HG03342 (cell line): ENCODE results near the gene TRIP13.
"Not testable (repeated sequence)": the region's sequence is repeated elsewhere in the genome, so short reads cannot be mapped to it uniquely, and the experiment has no call there.

ENCODE experiments used
- ATAC-seq: cut with Tn5 transposase; IDR thresholded peaks from one replicate; pipeline ENCODE4 v1.9.1; 2021; ENCODE audit warnings: mild to moderate bottlenecking, moderate library complexity; ENCODE audit not compliant: unreplicated experiment

Gene TRIP13

DNA sequence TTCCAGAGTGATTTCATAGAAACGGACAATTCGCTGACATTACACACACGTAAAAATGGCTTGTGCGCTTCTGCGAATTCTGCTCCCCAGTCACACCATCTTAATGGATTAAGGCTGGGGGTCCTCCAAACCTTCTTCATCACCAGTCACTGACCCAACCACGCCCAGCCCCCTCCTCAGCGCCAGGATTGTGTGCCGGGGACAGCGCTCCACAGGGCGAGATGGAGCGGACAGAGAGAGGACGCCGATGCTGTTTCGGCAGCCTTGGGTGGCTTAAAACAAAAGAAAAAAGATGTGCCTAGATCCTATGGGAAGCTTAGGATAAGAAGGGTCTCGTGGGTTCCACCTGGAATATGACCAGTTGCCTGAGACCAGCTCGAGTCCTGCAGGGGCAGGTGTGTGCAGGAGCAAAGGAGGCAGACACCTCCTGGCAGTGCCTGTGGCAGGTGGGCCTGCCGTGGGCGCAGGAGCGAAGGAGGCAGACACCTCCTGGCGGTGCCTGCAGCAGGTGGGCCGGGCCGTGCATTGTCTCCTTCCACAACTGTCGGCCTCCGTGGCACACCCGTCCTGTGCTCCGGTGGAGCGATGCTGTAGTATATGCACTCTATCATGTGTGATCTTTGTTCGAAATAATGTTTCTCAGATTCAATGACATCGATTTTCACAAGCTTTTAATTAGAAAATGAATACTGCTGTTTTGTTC, 20.9 kb upstream of the TRIP13 start:
- ATAC-seq, result no peak

DNA sequence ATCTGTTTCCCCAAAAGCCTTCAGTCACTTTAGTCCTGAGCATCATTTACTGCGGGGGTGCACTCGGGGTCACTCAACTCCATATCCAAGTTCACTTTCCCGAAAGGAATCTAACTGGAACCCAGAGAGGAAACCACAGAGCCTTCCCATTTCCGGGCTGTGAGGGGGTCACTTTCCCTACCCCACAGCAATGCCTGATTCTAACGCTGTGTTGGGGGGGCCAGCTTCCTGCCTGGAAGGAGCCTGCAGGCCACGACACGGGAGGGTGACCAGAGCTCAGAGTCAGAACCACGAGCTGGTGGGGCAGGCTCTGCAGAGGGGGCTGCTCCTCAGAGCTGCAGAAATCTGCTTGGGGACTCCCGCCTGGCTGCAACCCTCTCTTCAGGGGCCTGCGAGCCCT, 20.4 kb upstream of the TRIP13 start:
- ATAC-seq, result no peak

DNA sequence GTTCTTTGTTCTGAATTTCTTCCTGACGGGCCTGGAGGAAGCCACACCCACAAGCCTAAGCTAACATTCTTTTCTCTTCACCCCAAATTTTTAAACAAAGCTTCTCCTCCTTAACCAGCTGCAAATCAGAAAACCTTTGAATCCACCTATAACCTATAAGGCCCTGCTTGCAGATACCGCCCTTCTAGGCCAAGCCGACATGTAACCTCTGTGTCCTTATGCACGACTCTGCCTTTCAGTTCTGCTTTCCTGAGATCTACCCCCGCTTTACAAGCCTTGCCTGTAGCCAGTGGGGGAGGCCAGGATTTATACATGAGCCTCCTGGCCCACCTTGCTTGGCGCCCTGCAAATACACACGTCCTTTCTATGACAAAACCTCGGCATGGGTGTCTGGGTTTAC, 19.4 kb upstream of the TRIP13 start:
- peak; percentile 88 for ATAC-seq

DNA sequence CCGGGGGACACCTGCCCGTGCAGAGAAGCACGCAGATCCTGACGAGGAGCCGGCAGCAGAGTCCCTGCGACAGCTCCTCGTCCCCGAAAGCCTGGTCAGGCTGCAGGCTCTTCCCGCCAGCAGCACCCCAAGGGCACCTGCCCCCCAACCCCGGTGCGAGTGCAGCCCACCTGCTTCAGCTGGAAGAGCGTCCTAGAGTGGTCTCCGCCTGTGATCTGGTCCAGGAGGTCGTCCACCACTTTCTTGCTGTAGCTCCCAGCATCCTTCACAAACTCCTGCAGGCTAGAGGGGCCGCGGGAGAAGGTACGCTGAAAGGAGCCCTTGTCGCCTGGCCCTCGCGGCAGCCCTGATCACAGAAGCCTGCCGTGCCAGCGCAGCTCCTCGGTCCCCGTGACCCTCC, 16.8 kb upstream of the TRIP13 start:
- ATAC-seq, result no peak

DNA sequence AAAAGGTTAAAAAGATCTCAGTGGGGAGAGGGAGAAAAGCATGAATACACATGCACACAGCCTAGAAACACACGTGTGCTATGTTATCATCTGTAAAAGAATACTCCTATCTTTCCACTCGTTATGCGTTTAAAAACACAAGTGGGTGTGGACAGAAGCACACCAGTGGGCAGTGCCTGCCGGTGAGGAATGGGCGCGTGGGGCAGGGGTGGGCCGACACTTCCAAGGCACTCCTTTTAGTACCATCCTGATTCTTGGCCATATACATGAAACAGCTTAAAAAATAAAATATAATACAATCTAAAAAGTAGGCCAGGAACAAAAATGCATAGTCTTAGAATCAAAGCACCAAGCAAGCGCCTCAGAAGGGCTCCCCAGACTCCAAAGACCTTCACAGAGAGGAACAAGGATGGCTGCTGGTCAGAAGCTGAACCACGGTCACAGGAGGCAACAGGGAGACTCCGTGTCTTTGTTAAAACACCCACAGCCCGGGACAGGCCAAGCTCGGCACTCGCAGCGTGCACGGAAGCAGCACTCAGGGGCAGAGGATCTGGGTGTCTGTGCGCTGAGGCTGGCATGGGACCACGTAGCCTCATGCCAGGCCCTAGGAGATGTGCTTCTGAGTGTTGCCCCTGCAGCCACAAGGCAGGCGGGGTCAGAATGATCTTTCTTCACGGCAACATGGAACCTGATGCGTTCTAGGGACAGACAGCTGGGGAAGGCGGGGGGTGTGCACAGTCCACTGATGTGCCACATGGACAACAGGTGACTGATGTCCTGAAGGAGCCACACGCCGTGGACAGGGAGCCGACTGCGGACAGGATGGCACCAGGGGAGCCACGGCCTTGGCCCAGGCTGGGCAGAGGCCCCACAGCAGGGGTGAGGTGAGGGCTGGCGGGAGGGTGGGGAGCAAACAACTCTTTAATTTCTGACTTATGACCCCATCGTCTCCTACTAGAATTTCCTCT, 16.0 kb upstream of the TRIP13 start:
- ATAC-seq, result no peak

DNA sequence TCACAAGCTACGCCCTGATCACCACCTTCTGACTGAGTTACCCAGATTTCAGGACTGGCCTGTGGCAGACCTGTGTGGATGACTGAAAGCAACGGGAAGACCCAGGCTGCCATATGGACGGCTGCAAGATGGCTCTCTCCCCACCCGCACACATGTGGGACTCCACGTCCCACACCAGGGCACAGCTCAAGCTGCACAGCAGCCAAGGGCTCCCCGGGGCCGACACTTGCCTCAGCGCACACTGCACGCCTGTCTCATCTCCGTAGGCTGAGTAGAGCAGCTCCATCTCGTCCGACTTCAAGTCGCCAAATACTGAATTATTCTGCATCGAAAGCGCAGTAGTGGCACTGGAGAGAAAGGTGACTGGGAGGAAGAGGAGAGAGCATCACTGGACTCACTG, 14.6 kb upstream of the TRIP13 start:
- no peak for ATAC-seq

DNA sequence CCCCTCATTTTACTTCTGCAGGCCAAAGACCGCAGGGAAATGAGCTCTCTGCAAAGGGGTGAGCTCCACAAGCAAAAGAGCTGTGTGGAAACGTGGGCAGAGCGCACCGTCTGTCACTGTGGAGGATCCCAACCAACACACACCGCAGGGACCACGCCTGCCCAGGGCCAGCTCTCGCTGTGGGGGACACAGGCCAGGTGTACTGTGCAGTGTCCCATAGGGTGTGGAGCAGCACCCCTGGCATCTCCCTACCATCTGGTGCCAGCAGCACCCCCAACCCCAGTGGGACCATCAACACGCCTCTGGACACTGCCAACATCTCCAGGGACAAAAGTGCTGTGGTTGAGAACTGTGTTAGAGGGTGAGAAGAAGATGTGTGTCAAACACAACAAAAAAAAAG, 14.0 kb upstream of the TRIP13 start:
- ATAC-seq, result not testable (repeated sequence)

DNA sequence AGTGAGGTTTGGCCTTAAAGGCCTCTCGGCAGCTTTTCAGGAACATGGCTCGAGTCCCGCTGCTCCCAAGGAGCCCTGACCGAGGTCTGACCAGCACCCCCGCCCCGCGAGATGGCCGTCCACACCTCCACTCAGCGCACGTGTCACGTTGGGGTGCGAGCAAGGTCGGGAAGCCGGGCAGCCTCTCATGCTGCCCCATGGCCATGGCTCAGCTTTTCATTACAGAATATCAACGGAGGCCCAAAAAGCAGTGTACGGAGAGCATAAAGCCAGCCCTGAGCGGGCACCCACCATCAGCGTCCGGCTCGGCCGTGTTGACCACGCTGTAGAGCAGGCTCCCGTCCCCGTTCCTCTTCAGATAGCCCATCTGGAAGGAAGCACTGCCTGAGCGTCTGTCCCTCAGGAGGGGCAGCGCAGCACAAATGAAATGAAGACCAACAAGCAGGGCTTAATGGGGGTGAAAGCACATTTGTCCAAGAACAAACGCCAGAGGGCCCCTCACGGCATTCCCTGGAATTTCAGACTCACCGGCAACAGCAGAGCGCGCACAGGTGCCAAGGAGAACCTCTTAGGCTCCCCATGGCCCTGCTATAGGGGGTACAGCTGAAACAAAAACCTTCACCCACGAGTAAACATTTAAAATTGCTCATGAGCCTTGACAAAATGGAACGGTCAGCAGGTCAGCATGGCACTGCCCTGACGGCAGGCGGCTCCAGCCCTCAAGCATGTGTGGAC, 11.7 kb upstream of the TRIP13 start:
- no peak for ATAC-seq

DNA sequence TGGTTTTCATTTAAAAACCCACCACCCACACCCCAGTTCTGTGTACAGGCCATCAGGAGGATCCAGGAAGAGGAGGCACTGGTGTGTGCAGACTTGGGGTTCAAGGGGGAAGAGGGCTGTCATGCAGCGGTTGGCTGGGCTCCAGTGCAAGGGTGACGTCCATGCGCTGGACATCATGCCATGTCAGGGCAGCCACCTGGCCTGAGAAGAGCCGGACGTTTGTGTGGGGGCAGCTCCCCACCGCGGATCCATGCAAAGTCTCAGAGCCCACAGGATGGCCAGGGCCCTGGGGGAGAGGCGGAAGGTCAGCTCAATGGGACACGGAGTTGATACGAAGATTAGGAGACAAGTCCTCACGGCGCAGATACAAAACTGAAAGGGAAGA, 11.1 kb upstream of the TRIP13 start:
- no peak for ATAC-seq

DNA sequence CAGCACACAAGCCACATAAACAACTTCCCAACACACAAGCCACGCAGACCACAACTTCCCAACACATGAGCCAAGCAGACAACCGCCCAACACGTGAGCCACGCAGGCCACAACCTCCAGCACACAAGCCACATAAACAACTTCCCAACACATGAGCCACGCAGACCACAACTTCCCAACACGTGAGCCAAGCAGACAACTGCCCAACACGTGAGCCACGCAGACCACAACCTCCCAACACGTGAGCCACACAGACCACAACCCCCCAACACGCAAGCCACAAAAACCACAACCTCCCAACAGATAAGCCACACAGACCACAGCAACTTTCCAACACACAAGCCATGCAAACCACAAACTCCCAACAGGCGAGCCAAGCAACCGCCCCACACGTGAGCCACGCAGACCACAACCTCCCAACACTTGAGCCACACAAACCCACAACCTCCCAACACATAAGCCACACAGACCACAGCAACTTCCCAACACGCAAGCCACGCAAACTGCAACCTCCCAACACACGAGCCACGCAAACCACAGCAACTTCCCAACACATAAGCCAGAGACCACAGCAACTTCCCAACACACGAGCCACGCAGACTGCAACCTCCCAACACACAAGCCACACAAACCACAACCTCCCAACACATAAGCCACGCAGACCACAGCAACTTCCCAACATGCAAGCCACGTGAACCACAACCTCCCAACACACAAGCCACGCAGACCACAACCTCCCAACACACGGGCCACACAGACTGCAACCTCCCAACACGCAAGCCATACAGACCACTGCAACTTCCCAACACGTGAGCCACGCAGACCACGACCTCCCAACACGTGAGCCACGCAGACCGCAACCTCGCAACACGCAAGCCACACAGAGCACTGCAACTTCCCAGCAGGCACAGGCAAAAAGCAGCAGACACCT, 10.2 kb upstream of the TRIP13 start:
- no peak for ATAC-seq

DNA sequence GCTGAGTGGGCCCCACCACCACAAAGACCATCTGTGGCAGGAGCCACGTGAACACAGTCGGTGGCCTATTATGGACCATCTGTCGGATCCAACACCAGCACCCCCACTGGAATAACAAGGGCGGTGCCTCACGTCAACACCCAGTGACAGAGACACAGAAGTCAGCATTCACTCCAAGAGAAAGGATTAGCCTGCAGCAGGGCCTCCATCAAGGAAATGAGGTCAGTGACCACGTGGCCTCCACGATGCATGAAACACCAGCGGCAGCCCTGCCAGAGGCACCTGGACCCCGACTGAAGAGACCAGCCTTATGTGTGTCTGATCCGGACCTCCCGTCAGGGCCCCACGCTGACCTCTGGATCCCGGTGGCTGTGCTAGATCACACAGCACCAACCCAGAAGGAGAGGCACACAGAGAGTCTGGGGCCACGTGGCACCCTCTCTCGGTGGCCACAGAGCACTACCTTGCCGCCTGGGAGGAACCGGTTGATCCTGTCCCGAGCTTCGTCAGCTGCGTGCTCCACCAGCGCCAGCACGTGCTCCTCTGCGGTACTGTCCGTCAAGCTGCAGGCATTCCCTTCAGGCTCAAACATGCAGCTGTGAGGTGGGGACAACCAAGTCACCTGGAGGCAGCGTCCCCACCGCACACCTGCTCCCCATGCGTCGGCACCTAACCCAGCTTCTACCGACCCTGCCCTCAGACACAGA, 9.1 kb upstream of the TRIP13 start:
- ATAC-seq, result no peak

DNA sequence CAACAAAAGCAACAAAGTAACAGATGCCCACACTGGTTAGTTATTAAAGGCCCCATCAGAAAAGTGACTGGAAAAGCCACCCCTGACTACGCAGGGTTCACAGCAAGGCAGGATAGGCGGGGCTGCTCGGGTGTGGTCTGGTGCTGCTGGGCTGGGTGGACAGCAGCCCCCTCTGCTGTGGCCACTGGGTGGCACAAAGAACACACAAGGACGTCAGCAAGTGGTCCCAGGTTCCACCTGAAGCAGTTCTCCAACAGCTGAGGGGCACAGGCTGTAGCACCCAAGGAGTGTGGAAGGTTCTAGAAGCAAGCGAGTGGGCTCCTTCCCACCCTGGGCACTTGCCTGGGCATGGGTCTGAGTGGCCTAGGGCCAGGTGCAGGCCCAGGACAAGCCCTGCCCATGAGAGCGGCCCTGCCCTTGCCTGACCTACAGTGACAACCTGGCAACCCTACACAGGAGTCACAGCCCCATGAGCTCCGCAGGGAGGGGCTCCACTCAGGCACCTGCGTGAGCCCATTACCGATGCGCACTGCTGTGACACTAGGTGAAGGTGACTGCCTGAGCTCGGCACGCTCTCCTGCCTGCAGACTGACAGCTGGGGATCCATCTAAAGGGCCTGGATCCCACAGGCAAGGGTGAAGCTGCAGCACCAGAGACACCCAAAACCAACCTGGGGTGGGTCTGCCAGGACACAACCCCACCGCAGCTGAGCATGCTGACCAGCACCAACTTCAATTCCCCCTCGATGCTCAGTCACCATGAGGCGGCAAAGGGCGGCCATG, 8.1 kb upstream of the TRIP13 start:
- no peak for ATAC-seq

DNA sequence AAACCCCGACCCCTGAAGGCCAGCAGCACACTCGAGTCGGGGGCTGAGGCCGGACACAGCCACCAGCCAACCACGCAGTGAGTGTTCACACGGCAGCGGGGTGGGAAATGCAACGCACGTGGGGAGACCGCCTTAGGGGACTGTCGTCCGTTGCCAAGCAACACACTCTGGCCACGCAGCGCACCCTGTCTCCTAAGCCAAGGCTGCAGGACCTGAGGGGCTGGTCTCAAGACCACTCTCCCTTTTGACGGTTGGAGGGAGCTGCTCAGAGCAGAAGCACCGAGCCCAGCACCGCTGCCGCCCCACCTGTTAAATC, 7.6 kb upstream of the TRIP13 start:
- ATAC-seq, result no peak

DNA sequence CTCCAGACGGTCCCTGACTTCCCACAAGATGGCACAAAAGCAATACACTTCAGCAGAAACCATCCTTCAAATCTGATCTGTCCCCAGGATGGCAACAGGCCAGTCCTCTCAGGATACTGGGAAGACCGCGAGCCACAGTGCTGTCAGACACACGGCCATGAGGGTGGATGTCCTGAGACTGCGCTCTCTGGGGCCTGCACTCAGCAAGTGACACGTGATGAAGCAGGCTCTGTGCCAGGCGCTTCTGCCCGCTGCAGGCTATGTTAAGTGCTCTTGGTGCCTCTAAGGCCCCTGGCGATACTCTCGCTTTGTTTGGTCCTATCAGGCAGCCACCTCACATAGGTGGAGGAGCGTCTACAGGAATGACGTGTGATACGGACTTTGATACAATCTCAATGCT, 7.2 kb upstream of the TRIP13 start:
- no peak for ATAC-seq

DNA sequence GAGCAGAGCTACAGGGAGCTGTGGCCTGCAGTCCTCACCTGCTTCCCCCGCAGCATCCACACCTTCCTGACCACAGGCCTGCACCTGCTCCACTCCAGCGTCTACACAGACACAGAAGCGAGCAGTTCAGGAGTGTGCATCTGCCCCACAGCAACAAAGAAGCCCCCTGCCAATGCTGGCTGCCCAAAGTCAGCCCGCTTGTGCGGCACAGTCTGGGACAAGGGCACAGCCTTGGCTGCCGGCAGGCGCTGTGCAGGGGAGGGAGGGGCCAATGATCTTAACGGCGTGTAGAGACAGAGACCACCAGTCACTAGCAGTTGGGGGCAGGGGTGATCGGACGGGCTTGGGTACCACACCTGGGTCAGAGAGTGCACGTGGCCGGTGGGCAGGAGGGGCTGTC, 6.6 kb upstream of the TRIP13 start:
- ATAC-seq, result no peak

DNA sequence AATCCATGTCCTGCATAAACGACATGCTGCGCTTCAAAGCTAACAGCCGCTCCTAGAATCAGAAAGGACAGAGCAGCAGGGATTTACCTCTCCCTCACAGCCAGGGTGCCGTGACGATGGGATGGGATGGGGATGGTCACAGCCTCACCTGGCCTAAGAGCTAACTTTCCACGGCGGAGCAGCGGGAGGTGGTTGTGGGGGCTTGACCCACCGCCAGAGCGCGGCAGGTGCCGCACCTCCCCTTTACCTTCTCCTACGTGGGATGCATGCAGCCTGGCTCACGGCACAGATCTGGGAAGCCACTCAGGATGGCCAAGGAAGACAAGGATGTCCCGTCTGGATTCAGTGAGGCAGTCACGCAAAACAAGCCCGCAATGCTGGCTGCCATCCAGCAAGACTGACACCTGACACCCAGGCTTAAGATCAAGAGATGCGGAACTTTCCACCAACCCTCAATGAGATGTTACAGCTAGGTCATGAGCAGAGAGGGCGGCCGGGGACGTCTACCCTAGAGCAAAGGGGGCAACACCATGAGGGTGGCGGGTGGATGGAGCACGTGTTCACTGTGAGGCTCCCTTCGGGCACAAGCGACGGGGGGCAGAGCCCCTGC, 5.9 kb upstream of the TRIP13 start:
- ATAC-seq, result no peak

DNA sequence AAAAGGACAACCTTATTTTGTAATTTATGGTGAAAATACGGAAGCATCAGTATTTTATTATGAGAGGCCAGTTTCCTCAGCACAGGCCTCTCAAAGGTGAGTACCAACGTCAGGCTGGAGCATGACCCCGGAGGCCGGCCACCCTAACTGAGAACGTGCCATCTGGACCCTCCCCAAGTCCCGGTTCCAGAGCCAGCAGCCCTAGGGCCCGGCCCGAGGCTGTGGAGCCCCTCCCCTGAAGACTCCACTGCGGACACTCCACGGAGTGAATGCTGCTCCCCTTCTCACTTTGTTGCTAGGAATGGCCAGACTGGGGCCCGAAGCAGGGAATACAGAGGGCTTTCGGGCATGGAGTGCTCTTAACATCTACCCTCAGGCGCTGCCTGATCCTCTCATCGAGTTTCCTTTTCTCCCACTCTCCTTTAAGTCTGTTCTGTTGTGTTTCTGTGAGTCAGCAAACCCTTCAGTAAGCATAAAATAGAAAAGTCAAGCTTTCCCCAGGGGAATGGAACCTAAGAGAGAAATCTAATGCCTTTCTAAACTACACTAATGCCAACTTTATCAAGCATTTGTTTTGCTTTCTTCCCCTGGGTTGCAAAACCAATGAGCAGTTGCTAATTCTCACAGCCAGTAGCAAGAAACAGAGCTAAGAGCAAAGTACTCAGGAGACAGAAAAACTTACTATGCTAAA, 4.6 kb upstream of the TRIP13 start:
- ATAC-seq, result no peak

DNA sequence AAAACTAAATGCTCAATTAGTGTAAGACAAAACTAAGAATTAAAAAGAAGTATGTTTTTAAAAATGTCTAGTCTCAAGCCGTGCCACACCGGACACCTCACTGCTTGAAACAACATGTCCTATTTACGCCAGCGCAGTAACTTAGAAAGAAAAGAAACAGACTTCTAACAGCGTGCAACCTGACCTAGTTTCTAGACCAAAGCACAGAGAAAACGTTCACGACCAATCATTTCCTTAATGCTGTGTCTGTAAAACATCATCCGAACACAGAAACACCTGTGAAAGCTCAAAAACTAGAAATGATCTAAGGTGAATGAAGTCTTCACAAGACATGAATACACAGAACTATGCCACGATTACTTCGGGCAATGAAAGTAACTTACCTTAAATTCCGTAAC, 4.0 kb upstream of the TRIP13 start:
- ATAC-seq, result no peak
